ENCODE data around the gene NRXN3. TPM values are rescaled to one million over a fixed set of nuclear protein-coding genes. Genes with fewer than 3 reads are reported as not detected.

NRXN3 gene
- total and polyA plus RNA-seq, 4 donors = 1.4 to 8.3 (median 4.4) TPM

DNA sequence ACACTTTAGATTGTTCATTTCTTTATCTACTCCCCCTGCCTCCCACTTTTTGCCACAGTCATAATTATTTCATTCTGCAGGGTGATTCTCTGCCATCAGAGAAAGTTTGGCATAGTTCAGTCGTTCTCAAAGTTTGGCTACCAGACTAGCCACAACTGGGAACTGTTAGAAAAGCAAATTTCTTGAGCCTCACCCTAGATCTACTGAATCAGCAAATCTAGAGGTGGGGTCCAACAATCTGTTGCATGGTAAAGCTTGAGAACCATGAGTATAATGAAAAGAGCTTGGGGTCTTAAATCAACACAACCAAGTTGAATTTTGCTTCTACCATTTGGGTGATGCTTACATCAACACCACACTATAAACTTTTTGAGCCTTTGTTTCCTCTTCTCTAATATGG, 172.7 kb downstream of the NRXN3 start:
- Histone ChIP-seq H3K27ac (ENCODE audit: low read depth in 1 of 2, low read length in 1 of 2) (no peak overlapping the region), H3K4me3 (no peak overlapping the region), H3K4me1 (ENCODE audit: control insufficient read depth in 5 of 5, insufficient read depth in 5 of 5, low read length in 5 of 5) (peaks cover 0 to 7% (median 0%) of the 10 kb centered on the region in 5 donors), H3K36me3 (ENCODE audit: control insufficient read depth in 4 of 4, insufficient read depth in 4 of 4, low read length in 4 of 4) (no peaks in the 10 kb centered on the region), H3K9me3 (ENCODE audit: control insufficient read depth in 4 of 4, insufficient read depth in 3 of 4, low read length in 3 of 4) (no peaks in the 10 kb centered on the region), H3K9ac (ENCODE audit: insufficient read depth in 1 of 2, low read length in 2 of 2) (no peak overlapping the region), H3K27me3 (ENCODE audit: control insufficient read depth in 3 of 3, insufficient read depth in 3 of 3, low read length in 2 of 3) (peaks cover 0 to 2% (median 0%) of the 10 kb centered on the region in 3 donors)
- DNase-seq (no peak), ATAC-seq (ENCODE audit: insufficient read depth, low FRiP score) (no peak)
- WGBS, 2 donors = 73 to 81% methylated on average over 1 of the region's 1 CpG
- TF ChIP-seq, protein P1, sequence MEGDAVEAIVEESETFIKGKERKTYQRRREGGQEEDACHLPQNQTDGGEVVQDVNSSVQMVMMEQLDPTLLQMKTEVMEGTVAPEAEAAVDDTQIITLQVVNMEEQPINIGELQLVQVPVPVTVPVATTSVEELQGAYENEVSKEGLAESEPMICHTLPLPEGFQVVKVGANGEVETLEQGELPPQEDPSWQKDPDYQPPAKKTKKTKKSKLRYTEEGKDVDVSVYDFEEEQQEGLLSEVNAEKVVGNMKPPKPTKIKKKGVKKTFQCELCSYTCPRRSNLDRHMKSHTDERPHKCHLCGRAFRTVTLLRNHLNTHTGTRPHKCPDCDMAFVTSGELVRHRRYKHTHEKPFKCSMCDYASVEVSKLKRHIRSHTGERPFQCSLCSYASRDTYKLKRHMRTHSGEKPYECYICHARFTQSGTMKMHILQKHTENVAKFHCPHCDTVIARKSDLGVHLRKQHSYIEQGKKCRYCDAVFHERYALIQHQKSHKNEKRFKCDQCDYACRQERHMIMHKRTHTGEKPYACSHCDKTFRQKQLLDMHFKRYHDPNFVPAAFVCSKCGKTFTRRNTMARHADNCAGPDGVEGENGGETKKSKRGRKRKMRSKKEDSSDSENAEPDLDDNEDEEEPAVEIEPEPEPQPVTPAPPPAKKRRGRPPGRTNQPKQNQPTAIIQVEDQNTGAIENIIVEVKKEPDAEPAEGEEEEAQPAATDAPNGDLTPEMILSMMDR (IDR thresholded peaks at IDR 0.05; ENCODE audit: control extremely low read depth, extremely low read depth) = no peak

DNA sequence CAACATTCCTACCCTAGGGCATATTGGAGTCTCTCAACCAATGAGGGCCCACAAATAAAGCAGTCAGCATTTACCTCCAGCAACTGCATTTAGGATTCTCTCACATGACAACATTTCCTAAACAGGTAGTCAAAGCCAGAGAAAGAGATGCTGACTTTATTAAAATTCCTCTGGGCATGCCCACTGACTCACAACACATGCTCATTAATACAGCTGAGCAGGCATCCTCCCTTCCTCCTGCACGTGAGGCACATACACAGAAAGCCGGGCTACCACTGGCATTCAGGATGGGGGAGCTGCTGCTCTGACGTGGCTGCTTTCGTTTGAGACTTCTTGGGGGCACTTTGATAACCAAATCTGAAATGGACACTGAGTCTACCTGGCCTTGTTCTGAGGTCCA, 174.1 kb downstream of the NRXN3 start:
- H3K9ac ChIP-seq (ENCODE audit: insufficient read depth in 1 of 2, low read length in 2 of 2) = no peak overlapping the region
- peaks cover 0 to 2% (median 0%) of the 10 kb centered on the region in 3 donors for H3K27me3 ChIP-seq (ENCODE audit: control insufficient read depth in 3 of 3, insufficient read depth in 3 of 3, low read length in 2 of 3)
- ATAC-seq (ENCODE audit: insufficient read depth, low FRiP score) = no peak
- no peak overlapping the region for H3K4me3 ChIP-seq
- TF ChIP-seq, protein P1 (IDR thresholded peaks at IDR 0.05; ENCODE audit: control extremely low read depth, extremely low read depth) = no peak
- no peaks in the 10 kb centered on the region for H3K9me3 ChIP-seq (ENCODE audit: control insufficient read depth in 4 of 4, insufficient read depth in 3 of 4, low read length in 3 of 4)
- 80 to 82% methylated on average over 4 of the region's 4 CpGs for WGBS, 2 donors
- no peak for DNase-seq
- no peaks in the 10 kb centered on the region for H3K36me3 ChIP-seq (ENCODE audit: control insufficient read depth in 4 of 4, insufficient read depth in 4 of 4, low read length in 4 of 4)
- H3K4me1 ChIP-seq (ENCODE audit: control insufficient read depth in 5 of 5, insufficient read depth in 5 of 5, low read length in 5 of 5) = peaks cover 0 to 7% (median 0%) of the 10 kb centered on the region in 5 donors
- no peak overlapping the region for H3K27ac ChIP-seq (ENCODE audit: low read depth in 1 of 2, low read length in 1 of 2)

DNA sequence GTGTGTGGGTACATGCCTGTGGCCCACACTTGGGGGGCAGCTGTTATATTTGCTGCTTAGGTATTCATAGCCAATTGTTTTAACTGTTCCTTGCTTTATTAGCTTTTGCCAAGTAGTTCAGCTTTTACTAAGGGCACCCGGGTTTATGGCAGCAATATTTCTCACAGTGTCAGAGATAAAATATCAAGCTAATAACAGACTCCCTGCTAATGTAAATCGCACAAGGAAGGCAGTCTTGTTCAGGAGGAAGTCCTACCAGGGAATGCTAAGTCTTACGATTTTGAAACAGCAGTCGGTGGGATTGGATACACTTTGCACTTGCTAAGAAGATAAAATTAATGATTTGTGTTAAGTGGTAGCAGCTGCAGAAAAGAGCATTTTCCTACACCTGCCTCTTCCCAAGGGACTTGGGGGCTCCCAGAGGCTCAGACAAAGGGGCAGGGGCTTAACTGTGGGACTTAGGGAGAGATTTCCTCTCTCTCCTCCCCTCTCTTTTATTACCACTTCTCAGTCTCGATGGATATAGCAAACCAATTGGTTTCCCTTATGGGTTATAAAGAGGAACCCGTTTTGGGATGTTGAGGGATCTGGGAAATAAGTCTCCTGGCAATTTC, 175.1 kb downstream of the NRXN3 start:
- 70 to 81% methylated on average over 6 of the region's 6 CpGs for WGBS, 2 donors
- H3K27me3 ChIP-seq (ENCODE audit: control insufficient read depth in 3 of 3, insufficient read depth in 3 of 3, low read length in 2 of 3) = peaks cover 0 to 2% (median 0%) of the 10 kb centered on the region in 3 donors
- H3K36me3 ChIP-seq (ENCODE audit: control insufficient read depth in 4 of 4, insufficient read depth in 4 of 4, low read length in 4 of 4) = no peaks in the 10 kb centered on the region
- DNase-seq (no peak), ATAC-seq (ENCODE audit: insufficient read depth, low FRiP score) (no peak)
- H3K9me3 ChIP-seq (ENCODE audit: control insufficient read depth in 4 of 4, insufficient read depth in 3 of 4, low read length in 3 of 4) = no peaks in the 10 kb centered on the region
- no peak overlapping the region for H3K27ac ChIP-seq (ENCODE audit: low read depth in 1 of 2, low read length in 1 of 2)
- no peak overlapping the region for H3K9ac ChIP-seq (ENCODE audit: insufficient read depth in 1 of 2, low read length in 2 of 2)
- peaks cover 0 to 7% (median 0%) of the 10 kb centered on the region in 5 donors for H3K4me1 ChIP-seq (ENCODE audit: control insufficient read depth in 5 of 5, insufficient read depth in 5 of 5, low read length in 5 of 5)
- H3K4me3 ChIP-seq = no peak overlapping the region
- TF ChIP-seq, protein P1 (IDR thresholded peaks at IDR 0.05; ENCODE audit: control extremely low read depth, extremely low read depth) = no peak

DNA sequence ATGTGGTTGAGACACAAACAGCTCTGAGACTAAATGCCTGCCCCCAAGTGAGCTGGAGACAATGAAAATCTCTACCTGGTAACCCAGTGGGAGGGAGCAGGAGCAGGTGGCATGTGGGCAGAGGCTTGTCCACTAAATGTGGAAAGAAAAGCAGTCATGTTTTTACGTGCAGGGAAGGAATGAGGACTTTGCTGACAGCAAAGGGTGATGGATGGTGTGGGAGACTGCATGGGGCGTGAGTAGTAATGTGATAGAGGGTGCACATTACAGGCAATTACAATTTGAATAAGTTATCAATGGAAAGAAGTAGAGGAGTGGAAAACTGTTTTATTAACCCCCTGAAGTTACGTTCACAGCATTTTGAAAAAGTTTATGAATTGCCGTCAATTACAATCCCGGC, 176.6 kb downstream of the NRXN3 start:
- H3K27ac ChIP-seq (ENCODE audit: low read depth in 1 of 2, low read length in 1 of 2) = no peak overlapping the region
- peaks cover 0 to 2% (median 0%) of the 10 kb centered on the region in 3 donors for H3K27me3 ChIP-seq (ENCODE audit: control insufficient read depth in 3 of 3, insufficient read depth in 3 of 3, low read length in 2 of 3)
- DNase-seq (no peak), ATAC-seq (ENCODE audit: insufficient read depth, low FRiP score) (no peak)
- H3K36me3 ChIP-seq (ENCODE audit: control insufficient read depth in 4 of 4, insufficient read depth in 4 of 4, low read length in 4 of 4) = no peaks in the 10 kb centered on the region
- H3K4me1 ChIP-seq (ENCODE audit: control insufficient read depth in 5 of 5, insufficient read depth in 5 of 5, low read length in 5 of 5) = peaks cover 0 to 2% (median 0%) of the 10 kb centered on the region in 5 donors
- no peak overlapping the region for H3K4me3 ChIP-seq
- H3K9ac ChIP-seq (ENCODE audit: insufficient read depth in 1 of 2, low read length in 2 of 2) = no peak overlapping the region
- no peaks in the 10 kb centered on the region for H3K9me3 ChIP-seq (ENCODE audit: control insufficient read depth in 4 of 4, insufficient read depth in 3 of 4, low read length in 3 of 4)
- WGBS, 2 donors = 82 to 83% methylated on average over 5 of the region's 5 CpGs
- TF ChIP-seq, protein P1 (IDR thresholded peaks at IDR 0.05; ENCODE audit: control extremely low read depth, extremely low read depth) = no peak

Measured in lung (tissue), 12 donors.